ENCODE results near the gene TRNP1.

- no peak for TF ChIP-seq EZH2phosphoT487 (IDR thresholded peaks at IDR 0.05; ENCODE audit: borderline replicate concordance, low read depth, low read length)
- no peak for TF ChIP-seq CTCF (conservative IDR thresholded peaks at IDR 0.05; ENCODE audit: low read length)
These were observed 17.7 kb downstream of the TRNP1 start for GRCh38 chr1:27011058-27011764.

Measured in OCI-LY7 (cell line).